ENCODE measurements around the gene CAV3. TPM values are rescaled to one million over a fixed set of nuclear protein-coding genes. Genes with fewer than 3 reads are reported as not detected.
"Not testable (repeated sequence)": the region's sequence is repeated elsewhere in the genome, so short reads cannot be mapped to it uniquely, and the experiment has no call there.

The CAV3 gene
- polyA plus RNA-seq (2013, experiment 1 of 2; ENCODE audit: insufficient read length): 0.99 TPM
- polyA plus RNA-seq (2013, experiment 2 of 2; ENCODE audit: insufficient read length): 0.86 TPM

DNA sequence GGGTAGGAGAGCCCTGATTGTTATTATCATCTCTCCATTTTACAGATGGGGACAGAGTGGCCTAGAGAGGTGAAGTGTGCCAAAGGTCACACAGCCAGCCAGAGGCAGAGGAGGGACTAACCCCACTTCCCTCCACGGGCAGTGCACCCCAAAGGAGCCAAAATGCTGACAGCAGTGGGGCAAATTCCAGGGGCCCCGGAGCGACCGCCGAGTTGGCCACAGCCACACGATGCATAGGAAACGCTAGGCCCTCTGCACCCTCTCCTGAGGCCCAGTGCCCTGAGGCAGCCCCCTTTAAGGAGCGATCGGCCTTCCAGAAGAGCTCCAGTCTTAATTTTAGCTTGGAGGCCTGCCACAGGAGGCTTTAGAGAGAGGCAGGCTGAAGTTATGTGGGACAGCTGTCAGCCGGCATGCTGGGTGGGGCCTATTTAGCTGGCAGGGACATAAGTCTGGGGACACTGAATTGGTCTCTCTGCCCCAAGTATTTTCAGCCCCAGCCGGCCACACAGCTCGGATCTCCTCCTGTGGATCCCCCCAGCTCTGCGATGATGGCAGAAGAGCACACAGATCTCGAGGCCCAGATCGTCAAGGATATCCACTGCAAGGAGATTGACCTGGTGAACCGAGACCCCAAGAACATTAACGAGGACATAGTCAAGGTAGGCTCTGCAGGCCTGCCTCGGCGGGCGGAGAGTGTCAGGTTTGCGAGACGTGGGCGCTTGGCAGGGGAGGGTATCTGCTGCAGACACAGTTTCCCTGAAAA lies at the start of gene CAV3:
Gene CAV3 (plus strand): TSS at position 471 of the 763 bp plus-strand sequence. CDS start 75 bp downstream, at position 546.
- DNase-seq: no peak

GRCh38 chr3:8684992-8685391 lies 48.6 kb upstream of the CAV3 start:
- not testable (repeated sequence) for DNase-seq

DNA sequence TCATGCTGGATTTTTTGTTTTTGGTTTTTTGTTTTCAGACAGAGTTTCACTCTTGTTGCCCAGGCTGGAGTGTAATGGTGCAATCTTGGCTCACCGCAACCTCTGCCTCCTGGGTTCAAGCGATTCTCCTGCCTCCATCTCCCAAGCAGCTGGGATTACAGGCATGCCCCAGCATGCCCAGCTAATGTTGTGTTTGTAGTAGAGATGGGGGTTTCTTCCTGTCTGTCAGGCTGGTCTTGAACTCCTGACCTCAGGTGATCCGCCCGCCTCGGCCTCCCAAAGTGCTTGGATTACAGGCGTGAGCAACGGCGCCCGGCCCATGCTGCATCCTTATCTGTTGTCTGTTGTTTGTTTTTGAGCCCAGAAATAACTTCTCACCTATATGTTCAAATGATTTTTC lies 42.3 kb upstream of the CAV3 start:
- DNase-seq: not testable (repeated sequence)

GRCh38 chr3:8702560-8702959 lies 31.0 kb upstream of the CAV3 start:
- no peak for DNase-seq

DNA sequence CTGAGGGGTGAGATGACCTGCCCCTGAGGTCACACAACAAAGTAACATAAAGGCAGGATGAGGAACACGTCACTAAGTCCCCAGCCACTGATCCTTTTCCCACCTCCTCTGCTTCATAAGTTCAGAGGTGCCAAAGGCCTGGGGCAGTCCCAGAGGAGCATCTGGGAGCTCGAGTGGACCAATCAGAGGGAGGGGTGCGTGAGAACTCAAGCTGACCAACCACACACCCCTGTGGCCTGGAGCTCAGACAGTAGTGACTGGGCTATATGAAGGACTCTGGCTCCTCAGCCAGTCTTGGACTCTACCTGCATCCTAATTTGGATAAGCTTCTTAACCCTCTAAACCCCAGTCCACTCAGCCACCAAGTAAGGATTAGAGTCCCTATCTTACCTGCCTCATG lies 28.0 kb upstream of the CAV3 start:
- DNase-seq: no peak

DNA sequence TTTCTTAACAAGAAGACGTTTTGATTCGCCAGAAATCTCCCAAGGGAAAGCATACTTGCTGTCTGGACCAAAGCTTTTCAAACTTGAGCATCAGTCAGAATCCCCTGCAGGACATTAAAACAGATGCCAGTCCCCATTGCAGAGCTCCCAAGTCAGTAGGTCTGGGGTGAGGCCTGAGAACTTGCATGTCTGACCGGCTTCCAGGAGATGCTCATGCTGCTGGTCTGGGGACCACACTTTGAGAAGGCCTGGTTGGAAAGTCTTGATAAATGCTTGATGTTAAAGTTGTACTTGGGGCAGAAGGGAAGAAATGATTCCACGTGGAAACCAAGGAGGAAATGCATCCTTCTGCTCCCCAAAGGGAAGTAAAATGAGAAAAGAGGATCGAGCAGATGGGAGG lies 24.3 kb upstream of the CAV3 start:
- DNase-seq: no peak

DNA sequence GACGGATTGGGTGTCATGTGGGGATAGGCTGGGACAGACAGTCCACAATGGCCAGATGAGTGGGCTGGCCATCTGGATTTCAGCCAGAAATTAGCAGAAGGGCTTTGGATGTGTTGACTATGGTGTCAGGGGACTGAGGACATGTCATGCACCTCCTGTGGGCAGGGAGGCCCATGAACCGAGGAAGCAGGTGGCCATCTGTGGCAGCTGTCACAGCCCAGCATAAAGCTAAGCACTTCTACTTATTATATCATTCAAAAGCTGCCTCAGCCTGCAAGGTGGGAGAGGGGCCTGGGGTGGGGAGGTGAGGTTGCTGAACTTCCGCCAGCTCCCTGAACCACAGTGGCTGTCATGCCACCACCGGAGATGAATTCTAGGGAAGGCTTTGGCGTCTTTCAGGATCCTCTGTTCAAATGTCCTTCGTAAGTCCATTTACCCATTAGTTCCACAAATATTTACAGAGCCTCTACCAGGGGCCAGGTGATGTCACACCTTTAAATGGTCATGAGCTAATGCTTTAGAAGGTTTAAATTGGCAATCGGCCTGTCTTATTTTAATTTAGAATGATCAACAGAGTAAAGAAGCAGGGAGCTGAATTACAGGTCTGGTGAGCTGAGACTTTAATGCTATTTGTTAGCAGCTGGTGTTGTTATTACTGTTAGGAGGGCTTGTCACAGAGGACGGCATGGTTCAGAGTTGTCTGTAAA lies 23.6 kb upstream of the CAV3 start:
- DNase-seq: no peak

DNA sequence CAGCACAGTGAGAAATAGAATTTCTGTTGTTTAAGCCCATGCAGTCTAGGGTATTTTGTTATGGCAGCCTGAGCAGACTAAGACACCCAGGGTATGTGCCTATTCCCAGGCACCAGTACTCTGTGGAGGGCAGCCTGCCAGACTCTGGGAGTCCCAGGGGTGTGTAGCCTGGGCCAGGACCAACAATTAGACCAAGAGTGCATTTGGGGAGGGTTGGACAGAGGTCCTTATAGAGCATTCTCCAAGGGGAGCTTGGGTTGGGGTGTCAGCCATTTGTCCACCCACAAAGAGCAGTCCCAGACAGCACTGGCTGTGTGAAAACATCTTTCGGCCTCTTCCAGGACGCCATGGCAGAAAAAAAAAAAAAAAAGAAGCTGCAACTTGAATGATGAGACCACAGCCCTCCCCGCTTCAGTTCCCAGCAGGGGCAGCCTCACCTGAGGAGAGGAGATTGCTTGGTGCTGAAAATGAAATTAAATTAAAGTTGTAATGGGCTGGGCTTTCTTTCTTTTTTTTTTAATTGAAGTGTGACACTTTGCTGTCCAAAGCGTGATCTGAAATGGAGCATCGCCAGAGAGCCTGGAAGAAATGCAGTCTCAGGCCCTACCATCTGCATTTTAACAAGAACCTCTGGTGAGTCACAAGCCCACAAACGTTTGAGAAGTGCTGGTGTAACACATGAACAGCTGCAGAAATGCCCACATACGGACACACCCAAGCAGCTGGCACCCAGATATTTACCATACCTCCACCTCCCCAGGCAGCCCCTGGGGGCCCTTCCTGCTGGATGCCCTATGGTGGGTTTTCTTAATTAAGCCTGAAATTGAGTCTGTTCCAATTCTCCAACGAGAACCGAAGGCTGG lies 21.3 kb upstream of the CAV3 start:
- DNase-seq: peak; percentile 30

DNA sequence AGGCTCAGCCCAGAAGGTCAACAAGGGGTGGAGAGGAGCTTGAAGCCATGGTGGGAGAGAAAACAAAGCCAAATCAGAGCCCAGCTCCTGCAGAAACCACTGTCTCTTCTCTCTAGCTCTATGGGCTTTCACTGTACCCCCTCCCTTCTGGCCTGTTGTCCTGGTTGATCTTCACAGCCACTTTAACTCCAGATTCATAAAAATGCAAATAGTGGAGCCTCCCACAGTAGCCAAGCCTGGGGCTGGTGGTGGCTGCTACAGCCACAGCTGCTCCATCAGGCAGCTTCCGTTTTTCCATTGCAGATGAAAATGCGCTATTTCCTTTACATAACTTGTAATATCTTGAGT lies 20.7 kb upstream of the CAV3 start:
- DNase-seq: no peak

DNA sequence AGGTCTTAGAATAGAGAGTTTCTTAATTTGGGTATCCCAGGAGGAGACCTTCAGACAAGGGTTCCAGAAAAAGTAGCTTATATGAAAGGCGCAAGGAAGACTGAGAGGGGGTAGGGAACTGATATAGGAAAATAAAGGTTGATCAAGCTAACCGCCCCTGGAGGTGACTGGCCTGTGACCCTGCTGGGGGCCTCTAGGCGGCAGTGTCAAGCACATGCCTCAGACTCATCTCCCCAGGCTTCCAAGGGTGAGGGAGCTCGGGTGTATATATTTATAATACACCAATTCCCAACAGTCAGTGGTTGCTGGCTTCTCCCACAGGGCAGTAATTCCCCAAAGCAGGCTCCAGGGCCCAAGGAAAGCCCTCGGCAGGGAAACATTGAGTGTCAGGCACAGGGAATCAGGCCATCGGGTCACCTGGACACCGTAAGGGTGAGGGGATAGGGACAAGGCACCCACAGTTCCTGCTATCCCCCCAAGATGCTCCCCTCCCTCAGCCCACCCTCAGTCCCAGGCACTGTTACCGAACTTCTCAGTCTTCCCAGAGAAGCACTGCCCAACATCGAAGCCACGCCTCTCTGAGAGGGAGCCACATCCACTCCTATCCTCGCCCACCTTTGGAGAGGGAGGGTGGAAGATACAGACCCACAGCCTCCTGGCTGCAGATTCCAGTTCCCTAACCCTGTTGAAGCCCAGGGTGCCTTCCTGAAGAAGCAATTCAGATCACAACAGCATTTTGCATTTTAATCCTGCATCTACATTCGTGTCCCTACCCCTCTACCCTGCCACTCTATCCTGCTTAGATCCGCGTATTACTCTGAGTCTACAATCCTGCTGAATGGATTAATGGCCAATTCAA lies 19.5 kb upstream of the CAV3 start:
- no peak for DNase-seq

GRCh38 chr3:8715757-8716156 lies 17.8 kb upstream of the CAV3 start:
- DNase-seq: not testable (repeated sequence)

GRCh38 chr3:8722808-8723207 lies 10.8 kb upstream of the CAV3 start:
- DNase-seq: no peak

DNA sequence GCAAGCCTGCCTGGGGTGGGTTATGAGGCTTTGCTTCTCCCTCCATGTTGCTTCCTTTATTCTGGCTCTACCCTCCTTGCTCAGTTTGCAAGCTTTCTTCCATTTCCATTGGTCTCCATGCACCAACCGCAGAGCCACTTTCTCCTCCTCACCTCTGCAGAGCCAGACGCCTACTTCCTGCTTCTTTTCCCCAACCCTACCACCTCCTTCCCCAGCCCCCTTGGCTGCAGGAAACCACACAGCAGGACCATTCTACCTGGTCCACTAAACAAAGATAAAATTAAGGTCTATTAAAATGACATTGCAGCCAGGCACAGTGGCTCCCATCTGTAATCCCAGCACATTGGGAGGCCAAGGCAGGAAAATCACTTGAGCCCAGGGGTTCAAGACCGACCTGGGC lies 10.0 kb upstream of the CAV3 start:
- no peak for DNase-seq

DNA sequence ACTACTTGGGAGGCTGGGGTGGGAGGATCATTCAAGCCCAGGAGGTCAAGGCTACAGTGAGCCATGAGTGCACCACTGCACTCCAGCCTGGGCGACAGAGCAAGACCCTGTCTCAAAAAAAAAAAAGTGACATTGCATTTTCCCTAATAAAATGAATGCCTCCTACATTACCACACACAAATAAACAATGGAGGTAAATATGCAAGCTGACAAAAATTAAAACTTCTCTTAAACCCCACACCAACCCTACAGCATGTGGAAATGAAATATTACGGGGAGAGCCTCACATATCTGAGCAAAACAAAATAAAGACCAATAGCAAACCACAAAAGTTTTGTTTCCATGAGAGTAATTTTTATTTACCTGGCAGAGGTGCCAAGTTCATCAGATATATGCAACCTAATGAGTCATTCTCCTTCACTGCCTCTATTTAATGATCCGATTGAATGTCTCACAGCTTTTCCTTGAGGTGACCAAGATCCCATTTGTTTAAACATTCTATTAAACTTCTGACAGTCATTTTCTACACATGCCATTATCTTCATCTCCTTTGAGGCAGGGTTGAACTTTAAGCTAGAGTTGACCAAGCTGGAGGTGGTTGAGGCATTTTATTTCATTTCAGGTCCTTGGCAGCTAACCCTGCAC lies 9.4 kb upstream of the CAV3 start:
- DNase-seq: no peak

- DNase-seq: no peak
Measured at GRCh38 chr3:8727605-8728512, 5.7 kb upstream of the CAV3 start.

DNA sequence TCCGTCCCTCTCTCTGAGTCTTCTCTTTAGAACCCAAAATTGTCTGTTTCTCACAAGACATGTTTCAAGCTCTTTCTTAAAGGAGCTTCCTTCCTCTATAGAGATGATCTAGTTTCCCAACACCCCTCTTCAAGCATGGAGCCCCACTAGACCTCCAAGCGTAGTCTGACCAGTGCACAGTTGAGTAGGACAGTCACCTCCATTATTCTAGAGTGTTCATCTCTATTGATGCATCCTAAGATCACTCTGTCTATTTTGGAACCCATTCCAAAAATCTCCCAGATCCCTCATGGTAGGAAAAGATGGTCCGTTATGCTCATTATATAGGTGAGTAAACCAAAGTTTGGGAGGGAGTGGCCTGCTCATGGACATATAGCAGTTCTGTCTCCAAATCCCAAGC lies 4.1 kb upstream of the CAV3 start:
- DNase-seq: no peak

GRCh38 chr3:8730656-8731055 lies 2.9 kb upstream of the CAV3 start:
- no peak for DNase-seq

DNA sequence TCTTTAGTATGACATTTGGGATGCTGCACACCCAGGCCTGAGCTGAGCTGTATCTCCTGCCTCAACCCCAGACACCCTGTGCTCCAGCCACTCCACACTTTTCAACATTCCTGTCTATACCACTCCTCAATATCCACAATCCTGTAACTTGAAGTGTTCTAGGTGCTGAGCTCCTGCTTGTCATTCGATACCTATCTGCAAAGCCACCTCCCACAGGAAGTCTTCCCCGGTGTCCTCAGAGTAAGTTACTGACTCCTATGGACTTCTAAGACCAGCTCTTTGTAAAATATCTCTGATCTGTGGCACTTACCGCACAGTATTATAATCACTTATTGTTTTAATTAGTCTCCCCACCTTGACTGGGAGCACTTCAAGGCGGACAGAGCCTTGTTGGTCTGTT lies 1.2 kb upstream of the CAV3 start:
- no peak for DNase-seq

- no peak for DNase-seq
Measured at GRCh38 chr3:8734137-8734878, 706 bp downstream of the CAV3 start.

- no peak for DNase-seq
Measured at GRCh38 chr3:8734908-8735307, 1.3 kb downstream of the CAV3 start.

Data from fibroblast of skin of abdomen (primary cell).